Measurements from ENCODE around the gene CDRT15. TPM values are rescaled to one million over a fixed set of nuclear protein-coding genes. Genes with fewer than 3 reads are reported as not detected.
"Not testable (repeated sequence)": the region's sequence is repeated elsewhere in the genome, so short reads cannot be mapped to it uniquely, and the experiment has no call there.

Gene CDRT15
- total and polyA plus RNA-seq, 11 donors, result not detected

GRCh38 chr17:14186443-14186842, 50.2 kb downstream of the CDRT15 start:
- DNase-seq; H3K27me3 ChIP-seq; intact Hi-C loops (cut with DNase I); H3K36me3 ChIP-seq; ATAC-seq; H3K4me3 ChIP-seq; H3K4me1 ChIP-seq; H3K9me3 ChIP-seq; H3K27ac ChIP-seq: not testable (repeated sequence)
- 86 to 100% (median 96%) methylated on average over 1 to 3 of the region's 4 CpGs; no CpG with 5 or more reads in 1 of the 4 donors for WGBS, 4 donors

Other genes starting within 250 kb of the CDRT15 start
- gene COX10, start 167.4 kb downstream of the CDRT15 start, total RNA-seq, result 10 to 100 TPM; 36.6 to 96.0 (median 55.4) TPM
- 10 to 100 TPM; 17.8 to 48.6 TPM for gene COX10, start 167.4 kb downstream of the CDRT15 start, polyA plus RNA-seq
- gene HS3ST3B1, start 64.2 kb upstream of the CDRT15 start, total RNA-seq, result 1 to 10 TPM; 1.8 to 3.9 (median 3.4) TPM
- 1 to 10 TPM in 1 of 2 donors, under 1 TPM in 1; 0.61 to 2.3 TPM for gene HS3ST3B1, start 64.2 kb upstream of the CDRT15 start, polyA plus RNA-seq

Measured in heart left ventricle (tissue), 16 donors.